Aorta (tissue), 5 donors: Measurements from ENCODE around the gene CXCR4. TPM values are rescaled to one million over a fixed set of nuclear protein-coding genes. Genes with fewer than 3 reads are reported as not detected.

Experiments
- ATAC-seq: fragments of 200-7000 bp; cut with Tn5 transposase; one replicate; pipeline ENCODE4 v1.9.1; 2022; ENCODE audit warnings: moderate library complexity; ENCODE audit not compliant: low FRiP score
- DNase-seq, 2 donors: peaks; one replicate each; pipeline ENCODE4 v3.0.0-alpha.2; 2020
- H3K27ac ChIP-seq, 2 donors: one replicate each; pipeline ENCODE4 v1.5.1; 2013; ENCODE audit warnings: low read length in 2 of 2, mild to moderate bottlenecking in 2 of 2, moderate library complexity in 2 of 2, control low read depth in 1 of 2, inconsistent platforms in 1 of 2, low read depth in 1 of 2
- H3K27me3 ChIP-seq, 2 donors: one replicate each; pipeline ENCODE4 v1.6.1; 2013; ENCODE audit warnings: control low read depth in 1 of 2, low read length in 1 of 2, mild to moderate bottlenecking in 1 of 2, moderate library complexity in 1 of 2; ENCODE audit not compliant: insufficient read depth in 2 of 2, control insufficient read depth in 1 of 2
- H3K36me3 ChIP-seq, 2 donors: one replicate each; pipeline ENCODE4 v1.6.1; 2013; ENCODE audit warnings: control low read depth in 1 of 2, low read length in 1 of 2, mild to moderate bottlenecking in 1 of 2; ENCODE audit not compliant: insufficient read depth in 2 of 2, control insufficient read depth in 1 of 2
- H3K4me1 ChIP-seq, 2 donors: one replicate each; pipeline ENCODE4 v1.6.1; 2013; ENCODE audit warnings: low read length in 2 of 2, control low read depth in 1 of 2, mild to moderate bottlenecking in 1 of 2, moderate library complexity in 1 of 2; ENCODE audit not compliant: insufficient read depth in 2 of 2, control insufficient read depth in 1 of 2
- H3K4me3 ChIP-seq, 2 donors: one replicate each; pipeline ENCODE4 v1.5.1; 2013; ENCODE audit warnings: low read length in 2 of 2, control low read depth in 1 of 2, mild to moderate bottlenecking in 1 of 2
- H3K9me3 ChIP-seq: one replicate; pipeline ENCODE4 v1.6.1; 2013; ENCODE audit warnings: mild to moderate bottlenecking, low read length; ENCODE audit not compliant: control insufficient read depth
- WGBS, 2 donors: extraction: QIAGEN DNeasy Blood & Tissue Kit; methylation state at CpG; one replicate each; pipeline ENCODE4 v1.1.7; 2013; 5-methylcytosine and 5-hydroxymethylcytosine counted together
- intact Hi-C, 2 donors: fragments of 100-400 bp; cut with DNase I; formaldehyde crosslinking; loops; one replicate each; pipeline versions ENCODE4 v1.14.2 to v1.15.0; 2022
- polyA plus RNA-seq, 2 donors: library from polyadenylated mRNA; stranded (reverse); fragments of 200-250 nt; gene quantifications; one replicate each; pipeline ENCODE4 v1.2.3, GENCODE V29; 2013
- total RNA-seq, 2 donors: library from RNA; stranded (reverse); fragmentation: NEBNext Ultra II Directional; extraction: Animal tissue kit (Norgen Biotek cat#: 25700); gene quantifications; one replicate each; pipeline ENCODE4 v1.2.1, GENCODE V29; 2021
- donor health status: healthy with polysubstance abuse.
- donor health status: Bipolar disorder and iron deficiency.
- donor health status: DM: no; HTN: no; CAD: no.
- donor health status: DM: no; HTN: no; CAD: no.
- donor health status: DM: yes; HTN: yes; CAD: no.

CXCR4 gene
- total and polyA plus RNA-seq, 4 donors, result 0.97 to 23.7 (median 13.9) TPM

DNA sequence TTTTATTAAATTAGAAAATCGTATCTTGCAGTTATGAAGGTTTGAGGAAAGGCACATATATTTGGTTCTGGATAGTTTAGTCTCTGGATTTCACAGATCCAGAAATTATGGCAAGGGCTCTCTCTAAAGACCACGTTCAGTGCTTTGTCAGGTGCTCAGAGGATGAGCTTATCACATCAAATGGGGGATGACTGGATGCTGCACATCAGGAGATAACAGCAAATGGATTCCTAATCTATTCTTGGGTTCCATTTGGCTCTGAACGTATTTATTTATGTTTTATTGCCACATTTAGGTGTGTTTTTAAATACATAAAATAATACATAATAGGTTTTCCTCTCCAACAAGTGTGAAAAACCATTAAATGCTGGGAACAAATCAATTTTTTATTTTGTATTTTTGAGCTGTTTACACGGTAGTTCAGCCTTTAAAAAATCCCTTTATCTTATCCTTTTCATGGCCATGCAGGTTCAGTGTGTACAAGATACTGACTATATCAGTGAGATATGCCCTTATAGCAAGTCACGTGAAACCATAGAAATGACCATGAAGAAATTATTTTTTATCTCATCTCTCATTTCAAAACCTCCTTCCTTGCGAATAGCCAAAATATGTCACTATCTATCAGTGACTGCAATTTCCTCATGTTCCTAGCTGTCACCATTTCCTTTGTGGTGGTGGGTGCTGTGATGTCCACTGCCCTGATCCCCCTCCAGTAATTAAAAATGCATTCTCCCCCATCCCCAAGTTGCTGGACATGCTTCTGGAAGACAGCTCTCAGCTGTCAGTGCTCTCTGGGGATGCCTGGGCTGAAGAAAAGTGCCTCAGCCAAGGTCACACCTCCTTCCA lies 25.9 kb upstream of the CXCR4 start:
- Histone ChIP-seq H3K36me3 (no peaks in the 10 kb centered on the region), H3K27me3 (peaks cover 0 to 1% of the 10 kb centered on the region in 2 donors), H3K9me3 (peaks cover 1% of the 10 kb centered on the region), H3K4me1 (no peaks in the 10 kb centered on the region), H3K4me3 (no peak overlapping the region), H3K27ac (no peak overlapping the region)
- ATAC-seq (no peak), DNase-seq (no peak)
- intact Hi-C loops, result no loop called here
- WGBS, 2 donors, result 66 to 70% methylated on average over 6 of the region's 6 CpGs

DNA sequence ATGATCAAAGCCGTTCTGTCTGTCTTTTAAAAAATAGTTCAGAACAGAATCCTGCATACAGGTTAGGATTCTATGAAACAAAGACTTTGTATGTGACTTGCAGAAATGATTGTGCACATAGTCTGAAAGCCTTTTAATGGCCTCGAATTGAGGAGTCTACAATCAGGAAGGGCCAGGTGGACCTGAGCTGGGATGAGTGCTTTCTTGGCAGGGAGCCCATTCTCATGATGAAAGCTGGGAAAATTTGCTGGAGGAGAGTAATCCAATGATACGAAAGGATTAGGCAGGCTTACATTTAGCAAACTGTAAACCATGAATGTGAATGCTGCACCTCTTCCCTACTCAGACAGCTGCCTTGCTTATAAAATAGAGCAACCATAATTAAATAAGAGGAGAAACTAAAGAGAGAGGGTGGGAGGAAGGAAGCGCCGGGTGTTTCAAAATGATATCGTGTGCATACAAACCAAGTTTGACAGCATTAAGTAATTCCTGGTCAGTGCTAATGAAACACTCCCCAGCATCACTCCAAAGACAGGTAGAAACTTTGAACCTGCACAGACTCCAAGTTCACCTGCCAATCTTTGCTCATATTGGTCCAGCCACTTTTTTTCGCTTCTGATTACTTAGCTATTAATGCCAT lies 23.7 kb upstream of the CXCR4 start:
- no peak for DNase-seq
- H3K27ac ChIP-seq, result no peak overlapping the region
- H3K4me3 ChIP-seq, result no peak overlapping the region
- intact Hi-C loops, result no loop called here
- H3K27me3 ChIP-seq, result peaks cover 0 to 1% of the 10 kb centered on the region in 2 donors
- no peaks in the 10 kb centered on the region for H3K36me3 ChIP-seq
- no peak for ATAC-seq
- H3K4me1 ChIP-seq, result no peaks in the 10 kb centered on the region
- no peaks in the 10 kb centered on the region for H3K9me3 ChIP-seq
- WGBS, 2 donors, result 70% methylated on average over 7 of the region's 7 CpGs

GRCh38 chr2:136139631-136140030 lies 21.7 kb upstream of the CXCR4 start:
- no peak overlapping the region for H3K27ac ChIP-seq
- no peak for DNase-seq
- no peaks in the 10 kb centered on the region for H3K36me3 ChIP-seq
- H3K27me3 ChIP-seq, result peaks cover 0 to 1% of the 10 kb centered on the region in 2 donors
- no peak overlapping the region for H3K4me3 ChIP-seq
- intact Hi-C loops, result no loop called here
- H3K4me1 ChIP-seq, result no peaks in the 10 kb centered on the region
- 70 to 76% methylated on average over 3 of the region's 3 CpGs for WGBS, 2 donors
- no peaks in the 10 kb centered on the region for H3K9me3 ChIP-seq
- no peak for ATAC-seq

DNA sequence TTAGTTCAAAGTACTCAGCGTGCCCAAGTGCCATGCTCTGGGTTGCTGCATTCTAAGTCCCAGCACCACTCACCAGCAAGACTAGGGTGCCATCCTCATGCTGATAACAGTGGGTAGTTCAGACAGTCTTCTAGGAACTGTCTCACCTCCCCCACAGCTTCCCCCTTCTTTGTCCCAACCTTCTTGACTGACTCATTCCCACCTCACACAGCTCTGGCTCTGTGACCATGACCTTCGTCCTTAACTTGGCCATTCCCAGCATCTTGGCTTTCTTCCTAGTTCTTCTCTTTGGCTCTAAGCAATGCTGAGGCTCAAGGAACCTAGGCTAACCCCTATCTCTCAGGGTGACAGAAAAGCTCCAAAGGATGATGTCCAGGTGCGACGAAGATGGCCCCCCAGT lies 20.0 kb upstream of the CXCR4 start:
- H3K27ac ChIP-seq, result no peak overlapping the region
- H3K9me3 ChIP-seq, result no peaks in the 10 kb centered on the region
- no peaks in the 10 kb centered on the region for H3K36me3 ChIP-seq
- intact Hi-C loops, result no loop called here
- 82 to 90% methylated on average over 4 of the region's 4 CpGs for WGBS, 2 donors
- no peak for ATAC-seq
- DNase-seq, result no peak
- H3K27me3 ChIP-seq, result no peaks in the 10 kb centered on the region
- no peaks in the 10 kb centered on the region for H3K4me1 ChIP-seq
- H3K4me3 ChIP-seq, result no peak overlapping the region

DNA sequence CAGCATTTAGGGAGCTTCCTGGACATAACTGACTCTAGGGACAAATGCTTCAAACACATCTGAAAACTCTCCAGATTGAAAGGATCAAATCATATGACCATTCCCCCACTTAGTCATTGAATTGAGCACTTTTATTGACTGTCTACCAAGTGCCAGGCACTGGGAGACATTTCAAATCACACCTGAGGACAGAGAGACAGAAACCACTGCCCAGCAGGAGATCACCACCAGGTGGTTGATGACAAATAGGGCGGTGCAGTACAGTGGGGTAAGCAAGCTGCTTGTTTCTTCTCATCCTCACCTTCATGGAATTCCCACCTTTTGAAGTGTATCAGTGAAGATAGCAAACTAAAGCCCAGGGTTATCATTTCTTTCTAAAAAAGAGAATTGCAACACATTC lies 19.0 kb upstream of the CXCR4 start:
- no peak overlapping the region for H3K27ac ChIP-seq
- no peaks in the 10 kb centered on the region for H3K27me3 ChIP-seq
- DNase-seq (no peak), ATAC-seq (no peak)
- H3K4me3 ChIP-seq, result no peak overlapping the region
- H3K4me1 ChIP-seq, result no peaks in the 10 kb centered on the region
- no peaks in the 10 kb centered on the region for H3K36me3 ChIP-seq
- 86 to 94% methylated on average over 1 of the region's 1 CpG for WGBS, 2 donors
- intact Hi-C loops, result no loop called here
- H3K9me3 ChIP-seq, result no peaks in the 10 kb centered on the region

DNA sequence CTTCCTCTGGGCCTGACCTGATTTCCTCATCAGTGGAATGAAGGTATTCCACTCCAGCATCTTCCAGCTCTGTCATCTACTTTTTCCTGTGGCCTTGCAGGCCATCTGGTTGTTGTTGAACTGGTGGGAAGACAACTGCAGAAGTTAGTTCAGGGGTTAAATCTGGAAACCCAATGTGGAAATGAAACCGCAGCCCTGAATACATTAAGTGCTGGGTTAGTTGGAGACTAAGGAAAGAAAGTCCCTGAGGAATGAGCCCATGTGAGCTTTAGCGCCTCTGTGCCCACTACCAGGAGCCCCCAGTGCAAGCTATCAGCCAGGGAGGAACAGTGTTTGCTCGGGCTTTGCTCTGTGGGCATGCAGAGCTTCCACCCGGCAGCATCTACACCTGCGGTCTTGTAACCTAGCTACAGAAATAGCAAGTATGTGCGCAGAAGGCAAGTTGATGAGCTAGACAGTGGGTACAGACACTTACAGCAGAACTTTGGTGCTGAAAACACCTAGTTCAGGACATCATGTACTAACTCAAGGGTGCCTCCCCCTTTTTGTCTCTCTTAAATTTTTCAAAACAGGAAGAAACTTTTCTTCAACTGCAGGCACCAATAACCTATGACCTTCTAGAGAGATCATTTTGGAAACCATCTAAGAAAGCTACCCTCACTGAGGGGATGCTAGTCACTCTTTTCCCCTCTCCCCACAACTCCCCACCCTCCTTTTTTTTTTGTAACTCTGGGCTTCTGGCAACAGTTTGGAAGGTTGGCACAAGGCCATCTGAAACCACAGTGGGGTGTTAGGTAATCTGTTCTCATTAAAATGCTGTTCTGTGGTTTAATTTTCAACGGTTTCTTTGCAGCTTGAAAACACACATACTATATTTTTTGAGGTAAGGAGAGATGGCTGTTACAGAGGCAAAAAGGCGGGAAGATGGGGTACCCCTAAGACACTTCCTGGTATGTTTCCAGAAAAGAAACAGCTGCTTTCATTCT lies 18.3 kb upstream of the CXCR4 start:
- H3K9me3 ChIP-seq, result no peaks in the 10 kb centered on the region
- H3K27ac ChIP-seq, result no peak overlapping the region
- H3K4me1 ChIP-seq, result no peaks in the 10 kb centered on the region
- no peak overlapping the region for H3K4me3 ChIP-seq
- ATAC-seq, result peak; percentile 51
- H3K27me3 ChIP-seq, result no peaks in the 10 kb centered on the region
- no peaks in the 10 kb centered on the region for H3K36me3 ChIP-seq
- DNase-seq, result no peak
- 65 to 78% methylated on average over 8 of the region's 8 CpGs for WGBS, 2 donors
- intact Hi-C loops, result no loop called here

DNA sequence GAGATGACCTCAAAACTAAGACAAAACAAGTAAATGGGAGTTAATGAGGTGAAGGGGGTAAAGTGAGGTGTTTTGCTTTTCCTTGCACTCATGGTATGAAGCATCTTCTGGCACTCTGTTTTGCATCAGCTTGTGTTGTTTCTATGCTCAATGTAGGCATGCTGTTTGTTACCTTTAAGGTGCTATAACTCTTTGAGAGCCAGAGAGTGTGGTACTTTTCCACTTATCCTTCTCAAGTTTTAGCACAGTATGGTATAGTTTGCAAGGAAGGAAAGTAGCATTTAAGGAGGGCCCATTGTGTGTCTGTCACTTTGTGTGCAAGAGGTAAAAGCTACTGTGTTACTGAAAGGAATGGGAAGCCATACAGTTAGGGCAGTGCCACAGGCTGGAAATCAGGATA lies 17.5 kb upstream of the CXCR4 start:
- ATAC-seq, result no peak
- Histone ChIP-seq H3K4me1 (no peaks in the 10 kb centered on the region), H3K4me3 (no peak overlapping the region), H3K27me3 (no peaks in the 10 kb centered on the region), H3K9me3 (no peaks in the 10 kb centered on the region), H3K36me3 (no peaks in the 10 kb centered on the region), H3K27ac (no peak overlapping the region)
- intact Hi-C loops, result no loop called here
- DNase-seq, result no peak

DNA sequence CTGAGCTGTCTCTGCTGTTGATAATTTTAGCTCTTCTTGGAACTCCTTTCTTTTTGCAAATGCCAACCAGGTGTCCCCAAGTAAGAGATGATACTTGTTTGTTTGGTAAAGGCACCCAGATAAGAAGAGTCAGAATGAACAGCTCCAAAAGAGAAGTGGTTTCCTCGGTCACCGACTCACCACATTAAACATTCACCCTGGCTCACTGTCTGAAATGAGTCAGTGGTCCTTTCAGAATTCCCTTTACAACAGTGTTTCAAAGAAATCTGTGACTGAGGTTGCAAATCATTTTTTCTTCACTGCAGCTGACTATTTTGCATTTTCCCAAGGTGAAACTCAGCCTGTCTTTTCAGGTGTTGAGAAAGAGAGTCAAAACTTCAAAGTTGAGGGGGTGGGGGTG lies 16.2 kb upstream of the CXCR4 start:
- H3K27me3 ChIP-seq, result no peaks in the 10 kb centered on the region
- no peak overlapping the region for H3K27ac ChIP-seq
- H3K9me3 ChIP-seq, result no peaks in the 10 kb centered on the region
- no peaks in the 10 kb centered on the region for H3K4me1 ChIP-seq
- WGBS, 2 donors, result 81 to 83% methylated on average over 2 of the region's 2 CpGs
- ATAC-seq (no peak), DNase-seq (no peak)
- no peak overlapping the region for H3K4me3 ChIP-seq
- intact Hi-C loops, result no loop called here
- H3K36me3 ChIP-seq, result no peaks in the 10 kb centered on the region
